Measurements from ENCODE around the gene HSPA12B.

DNA sequence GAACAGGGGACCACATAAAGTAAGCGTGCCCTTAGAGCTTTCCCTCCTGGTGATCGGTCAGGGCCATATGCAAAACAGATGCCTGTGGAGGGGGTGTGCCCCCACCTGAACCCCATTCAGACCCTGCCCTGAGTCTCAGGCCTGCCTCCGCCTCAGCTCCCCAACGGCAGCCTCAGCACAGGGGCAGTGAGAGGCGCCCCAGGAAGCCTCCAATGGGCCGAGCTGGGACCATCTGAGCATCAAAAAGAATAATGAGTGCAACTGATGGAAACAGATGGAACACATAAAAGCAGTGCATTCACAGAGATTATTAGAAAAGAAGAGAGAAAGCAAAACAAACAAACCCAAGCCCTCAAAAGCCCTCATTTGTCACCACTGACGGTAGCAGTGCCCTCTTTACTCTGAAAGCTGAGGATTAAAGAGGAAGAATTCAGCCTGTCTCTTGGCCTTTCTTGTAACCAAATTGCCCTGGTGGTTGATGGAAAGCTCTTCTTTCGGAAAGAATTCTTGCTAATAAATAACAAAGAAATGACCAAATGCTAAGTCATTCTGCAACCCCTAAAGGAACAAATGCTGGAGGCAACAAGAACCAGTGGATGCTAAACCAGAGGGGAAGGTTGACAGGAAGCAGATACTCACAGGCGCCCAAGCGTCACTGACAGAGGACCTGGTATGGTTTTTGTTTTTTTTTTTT, 28.3 kb downstream of the HSPA12B start:
- TF ChIP-seq, protein P1, sequence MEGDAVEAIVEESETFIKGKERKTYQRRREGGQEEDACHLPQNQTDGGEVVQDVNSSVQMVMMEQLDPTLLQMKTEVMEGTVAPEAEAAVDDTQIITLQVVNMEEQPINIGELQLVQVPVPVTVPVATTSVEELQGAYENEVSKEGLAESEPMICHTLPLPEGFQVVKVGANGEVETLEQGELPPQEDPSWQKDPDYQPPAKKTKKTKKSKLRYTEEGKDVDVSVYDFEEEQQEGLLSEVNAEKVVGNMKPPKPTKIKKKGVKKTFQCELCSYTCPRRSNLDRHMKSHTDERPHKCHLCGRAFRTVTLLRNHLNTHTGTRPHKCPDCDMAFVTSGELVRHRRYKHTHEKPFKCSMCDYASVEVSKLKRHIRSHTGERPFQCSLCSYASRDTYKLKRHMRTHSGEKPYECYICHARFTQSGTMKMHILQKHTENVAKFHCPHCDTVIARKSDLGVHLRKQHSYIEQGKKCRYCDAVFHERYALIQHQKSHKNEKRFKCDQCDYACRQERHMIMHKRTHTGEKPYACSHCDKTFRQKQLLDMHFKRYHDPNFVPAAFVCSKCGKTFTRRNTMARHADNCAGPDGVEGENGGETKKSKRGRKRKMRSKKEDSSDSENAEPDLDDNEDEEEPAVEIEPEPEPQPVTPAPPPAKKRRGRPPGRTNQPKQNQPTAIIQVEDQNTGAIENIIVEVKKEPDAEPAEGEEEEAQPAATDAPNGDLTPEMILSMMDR (conservative IDR thresholded peaks at IDR 0.05): no peak
- no peak for TF ChIP-seq ZFX (IDR thresholded peaks at IDR 0.05)
